GM18508 (cell line): ENCODE data around the gene DNAJC5G.
"Not testable (repeated sequence)": the region's sequence is repeated elsewhere in the genome, so short reads cannot be mapped to it uniquely, and the experiment has no call there.

Source experiments
- ATAC-seq: cut with Tn5 transposase; IDR thresholded peaks from one replicate; pipeline ENCODE4 v1.9.1; 2021; ENCODE audit warnings: moderate number of reproducible peaks; ENCODE audit not compliant: insufficient read depth, unreplicated experiment

Gene DNAJC5G

GRCh38 chr2:27306136-27306535 is 30.9 kb downstream of the DNAJC5G start:
- ATAC-seq = no peak

- no peak for ATAC-seq
Observed at GRCh38 chr2:27306573-27307286, 31.5 kb downstream of the DNAJC5G start.

GRCh38 chr2:27307287-27307544 is 32.0 kb downstream of the DNAJC5G start:
- ATAC-seq = no peak

- ATAC-seq = no peak
Observed at GRCh38 chr2:27307545-27308358, 32.5 kb downstream of the DNAJC5G start.

- ATAC-seq = no peak
Observed at GRCh38 chr2:27308359-27308881, 33.2 kb downstream of the DNAJC5G start, which contains the start of gene UCN. Gene UCN, minus strand, starts transcription at chr2:27308445. Its CDS starts 550 bp downstream, at chr2:27307895.

GRCh38 chr2:27309651-27310050 is 34.4 kb downstream of the DNAJC5G start:
- no peak for ATAC-seq

GRCh38 chr2:27312152-27312551 is 36.9 kb downstream of the DNAJC5G start:
- no peak for ATAC-seq

- no peak for ATAC-seq
Observed at GRCh38 chr2:27313882-27314645, 38.8 kb downstream of the DNAJC5G start.

GRCh38 chr2:27314709-27315108 is 39.5 kb downstream of the DNAJC5G start:
- ATAC-seq = no peak

GRCh38 chr2:27315122-27315521 is 39.9 kb downstream of the DNAJC5G start:
- no peak for ATAC-seq

- ATAC-seq = no peak
Observed at GRCh38 chr2:27316655-27317412, 41.6 kb downstream of the DNAJC5G start.

- ATAC-seq = not testable (repeated sequence)
Observed at GRCh38 chr2:27319839-27320238, 44.6 kb downstream of the DNAJC5G start.

- ATAC-seq = no peak
Observed at GRCh38 chr2:27320958-27321543, 45.8 kb downstream of the DNAJC5G start.

GRCh38 chr2:27322301-27322765 is 47.1 kb downstream of the DNAJC5G start:
- no peak for ATAC-seq

- ATAC-seq = no peak
Observed at GRCh38 chr2:27322766-27323595, 47.7 kb downstream of the DNAJC5G start, which contains the start of gene MPV17. Gene MPV17, minus strand, starts transcription at chr2:27323097. Its CDS starts 580 bp downstream, at chr2:27322517.

GRCh38 chr2:27323596-27324285 is 48.5 kb downstream of the DNAJC5G start:
- ATAC-seq = no peak

- ATAC-seq = no peak
Observed at GRCh38 chr2:27324720-27325119, 49.5 kb downstream of the DNAJC5G start.
